ENCODE measurements around the gene GLI3. TPM values are rescaled to one million over a fixed set of nuclear protein-coding genes. Genes with fewer than 3 reads are reported as not detected.

The GLI3 gene
- total RNA-seq, 1 donor from 2014 or later: 27.7 TPM

- no peak overlapping the region for H3K4me3 ChIP-seq (ENCODE audit: insufficient read depth, low read depth, low read length)
- H2AFZ ChIP-seq (ENCODE audit: low read depth, low read length): no peak overlapping the region
- H3K4me2 ChIP-seq (ENCODE audit: low read length): no peak overlapping the region
- H3K36me3 ChIP-seq (ENCODE audit: insufficient read depth, low read length): no peaks in the 10 kb centered on the region
- H3K27ac Mint-ChIP-seq (ENCODE audit: unreplicated experiment): no peak overlapping the region
- peaks cover 2% of the 10 kb centered on the region for H3K4me1 Mint-ChIP-seq (ENCODE audit: low read depth, unreplicated experiment)
- no peak overlapping the region for H3K27ac ChIP-seq (ENCODE audit: low read depth, low read length)
- peaks cover 5% of the 10 kb centered on the region for H3K9me3 Mint-ChIP-seq (ENCODE audit: unreplicated experiment)
- no peaks in the 10 kb centered on the region for H3K27me3 Mint-ChIP-seq (ENCODE audit: low read depth, unreplicated experiment)
- H3K36me3 Mint-ChIP-seq (ENCODE audit: low read depth, unreplicated experiment): peaks cover 21% of the 10 kb centered on the region
- no peaks in the 10 kb centered on the region for H3K27me3 ChIP-seq (ENCODE audit: insufficient read depth, low read length)
- peaks cover 36% of the 10 kb centered on the region for H3K79me2 ChIP-seq (ENCODE audit: insufficient read depth, low read length)
- H3K4me1 ChIP-seq (ENCODE audit: insufficient read depth, low read length): no peaks in the 10 kb centered on the region
- no peak overlapping the region for H3K4me3 Mint-ChIP-seq (ENCODE audit: unreplicated experiment)
- TF ChIP-seq CTCF (IDR thresholded peaks at IDR 0.05; ENCODE audit: insufficient read depth, low read depth, low read length): no peak
- no peak for TF ChIP-seq EZH2 (IDR thresholded peaks at IDR 0.05; ENCODE audit: insufficient read depth, low read length)
- no peaks in the 10 kb centered on the region for H3K9me3 ChIP-seq (ENCODE audit: insufficient read depth, low read depth, low read length)
- no peak overlapping the region for H3K9ac ChIP-seq (ENCODE audit: low read length)
- FAIRE-seq: no peak
- peaks cover 25% of the 10 kb centered on the region for H4K20me1 ChIP-seq (ENCODE audit: insufficient read depth, low read length)
- DNase-seq (ENCODE audit: low read depth): no peak
Measured at GRCh38 chr7:42175834-42176723, 60.9 kb downstream of the GLI3 start.

GRCh38 chr7:42174391-42174912, 62.6 kb downstream of the GLI3 start:
- H3K4me3 Mint-ChIP-seq (ENCODE audit: unreplicated experiment): no peak overlapping the region
- no peak overlapping the region for H3K4me2 ChIP-seq (ENCODE audit: low read length)
- H3K9me3 ChIP-seq (ENCODE audit: insufficient read depth, low read depth, low read length): no peaks in the 10 kb centered on the region
- H3K27me3 ChIP-seq (ENCODE audit: insufficient read depth, low read length): no peaks in the 10 kb centered on the region
- no peak overlapping the region for H3K27ac ChIP-seq (ENCODE audit: low read depth, low read length)
- H3K4me1 ChIP-seq (ENCODE audit: insufficient read depth, low read length): no peaks in the 10 kb centered on the region
- peaks cover 7% of the 10 kb centered on the region for H3K4me1 Mint-ChIP-seq (ENCODE audit: low read depth, unreplicated experiment)
- peaks cover 21% of the 10 kb centered on the region for H4K20me1 ChIP-seq (ENCODE audit: insufficient read depth, low read length)
- H3K9me3 Mint-ChIP-seq (ENCODE audit: unreplicated experiment): peaks cover 3% of the 10 kb centered on the region
- H3K4me3 ChIP-seq (ENCODE audit: insufficient read depth, low read depth, low read length): no peak overlapping the region
- FAIRE-seq (no peak), DNase-seq (ENCODE audit: low read depth) (no peak)
- no peaks in the 10 kb centered on the region for H3K27me3 Mint-ChIP-seq (ENCODE audit: low read depth, unreplicated experiment)
- TF ChIP-seq EZH2 (IDR thresholded peaks at IDR 0.05; ENCODE audit: insufficient read depth, low read length) (no peak), CTCF (IDR thresholded peaks at IDR 0.05; ENCODE audit: insufficient read depth, low read depth, low read length) (no peak)
- H3K27ac Mint-ChIP-seq (ENCODE audit: unreplicated experiment): no peak overlapping the region
- peaks cover 30% of the 10 kb centered on the region for H3K79me2 ChIP-seq (ENCODE audit: insufficient read depth, low read length)
- H3K9ac ChIP-seq (ENCODE audit: low read length): no peak overlapping the region
- no peaks in the 10 kb centered on the region for H3K36me3 ChIP-seq (ENCODE audit: insufficient read depth, low read length)
- peaks cover 12% of the 10 kb centered on the region for H3K36me3 Mint-ChIP-seq (ENCODE audit: low read depth, unreplicated experiment)
- H2AFZ ChIP-seq (ENCODE audit: low read depth, low read length): no peak overlapping the region

- no peak overlapping the region for H2AFZ ChIP-seq (ENCODE audit: low read depth, low read length)
- no peak overlapping the region for H3K4me2 ChIP-seq (ENCODE audit: low read length)
- no peaks in the 10 kb centered on the region for H3K27me3 ChIP-seq (ENCODE audit: insufficient read depth, low read length)
- no peak overlapping the region for H3K4me3 ChIP-seq (ENCODE audit: insufficient read depth, low read depth, low read length)
- Mint-ChIP-seq H3K27me3 (ENCODE audit: low read depth, unreplicated experiment) (no peaks in the 10 kb centered on the region), H3K4me3 (ENCODE audit: unreplicated experiment) (no peak overlapping the region), H3K4me1 (ENCODE audit: low read depth, unreplicated experiment) (peaks cover 5% of the 10 kb centered on the region), H3K27ac (ENCODE audit: unreplicated experiment) (no peak overlapping the region), H3K36me3 (ENCODE audit: low read depth, unreplicated experiment) (peaks cover 2% of the 10 kb centered on the region), H3K9me3 (ENCODE audit: unreplicated experiment) (no peaks in the 10 kb centered on the region)
- no peak overlapping the region for H3K27ac ChIP-seq (ENCODE audit: low read depth, low read length)
- H3K9me3 ChIP-seq (ENCODE audit: insufficient read depth, low read depth, low read length): no peaks in the 10 kb centered on the region
- no peak for TF ChIP-seq EZH2 (IDR thresholded peaks at IDR 0.05; ENCODE audit: insufficient read depth, low read length)
- no peak overlapping the region for H3K9ac ChIP-seq (ENCODE audit: low read length)
- H4K20me1 ChIP-seq (ENCODE audit: insufficient read depth, low read length): peaks cover 4% of the 10 kb centered on the region
- FAIRE-seq (no peak), DNase-seq (ENCODE audit: low read depth) (peak; percentile 53)
- peaks cover 20% of the 10 kb centered on the region for H3K79me2 ChIP-seq (ENCODE audit: insufficient read depth, low read length)
- H3K4me1 ChIP-seq (ENCODE audit: insufficient read depth, low read length): no peaks in the 10 kb centered on the region
- no peaks in the 10 kb centered on the region for H3K36me3 ChIP-seq (ENCODE audit: insufficient read depth, low read length)
Measured at GRCh38 chr7:42170724-42171123, 66.3 kb downstream of the GLI3 start.
